GM21619 (cell line): Measurements from ENCODE around the gene OTOP2.
"Not testable (repeated sequence)": the region's sequence is repeated elsewhere in the genome, so short reads cannot be mapped to it uniquely, and the experiment has no call there.

Experiments
- ATAC-seq: cut with Tn5 transposase; IDR thresholded peaks from one replicate; pipeline ENCODE4 v1.9.1; 2021; ENCODE audit not compliant: unreplicated experiment

OTOP2 gene

DNA sequence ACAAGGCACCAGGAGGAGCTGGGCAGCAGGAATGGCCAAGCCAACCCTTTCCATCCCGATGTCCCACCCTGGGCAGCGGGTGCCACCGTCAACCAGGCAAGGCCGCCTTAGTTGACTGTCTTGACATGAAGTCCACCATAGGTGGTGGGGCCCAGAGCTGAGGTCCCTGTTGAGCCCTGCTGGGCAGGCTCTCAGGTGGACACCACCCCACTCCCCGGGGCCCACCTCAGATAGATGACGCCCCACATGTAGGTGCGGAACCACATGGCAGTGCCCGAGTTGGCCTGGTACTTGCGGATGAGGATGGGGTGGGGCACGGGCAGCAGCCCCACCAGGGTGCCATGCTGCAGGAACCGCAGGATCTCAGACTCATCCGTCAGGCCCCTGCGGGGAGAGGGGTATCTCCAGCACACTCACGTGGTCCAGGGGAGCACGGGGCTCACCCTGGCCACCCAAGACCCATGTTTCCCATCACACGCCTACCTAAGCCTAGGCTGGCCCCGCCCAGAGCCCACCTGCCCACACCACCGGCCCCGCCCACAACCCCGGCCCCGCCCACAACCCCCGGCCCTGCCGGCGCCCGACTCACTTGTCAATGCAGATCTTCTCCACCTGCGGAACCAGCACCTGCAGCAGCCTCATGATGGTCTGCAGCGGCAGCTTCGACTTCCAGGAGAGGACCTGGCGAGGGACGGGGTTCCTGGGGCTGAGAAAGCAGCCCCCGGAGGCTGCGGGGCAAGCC is 27.8 kb downstream of the OTOP2 start:
- ATAC-seq, result no peak

DNA sequence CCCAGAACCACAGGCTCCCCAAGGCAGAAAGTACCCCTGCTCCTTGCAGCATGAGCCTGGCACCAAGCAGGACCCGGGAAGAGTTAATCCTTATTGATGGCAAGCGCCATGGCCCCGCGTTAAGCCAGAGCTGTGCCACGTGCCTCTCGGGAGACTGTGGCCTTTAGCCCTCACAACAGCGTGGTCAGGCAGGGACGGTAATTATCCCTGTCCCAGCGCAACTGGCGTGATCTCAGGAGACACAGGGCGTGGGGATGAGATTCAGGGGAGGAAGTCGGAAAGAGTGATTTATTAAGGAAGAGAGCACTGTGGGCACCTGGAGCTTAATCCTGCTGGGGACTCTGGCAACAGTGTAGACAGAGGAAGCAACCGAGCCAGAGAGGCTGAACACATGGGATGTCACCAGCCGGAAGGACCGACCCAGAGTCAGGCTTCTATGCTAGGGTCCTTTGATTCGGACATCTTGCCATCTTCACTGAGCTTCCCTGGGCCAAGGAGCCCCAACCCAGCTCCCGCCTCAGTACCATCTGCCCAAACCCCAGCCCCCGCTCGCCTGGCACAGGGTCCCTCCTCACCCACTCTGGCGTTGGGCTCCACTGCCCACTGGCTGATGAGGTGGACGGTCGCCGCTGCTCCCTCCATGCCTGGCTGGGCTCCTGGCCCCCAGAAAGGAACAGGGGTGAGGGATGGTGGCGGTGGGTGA is 28.5 kb downstream of the OTOP2 start:
- ATAC-seq, result no peak

- ATAC-seq, result no peak
Observed at GRCh38 chr17:74953134-74953687, 29.1 kb downstream of the OTOP2 start.

DNA sequence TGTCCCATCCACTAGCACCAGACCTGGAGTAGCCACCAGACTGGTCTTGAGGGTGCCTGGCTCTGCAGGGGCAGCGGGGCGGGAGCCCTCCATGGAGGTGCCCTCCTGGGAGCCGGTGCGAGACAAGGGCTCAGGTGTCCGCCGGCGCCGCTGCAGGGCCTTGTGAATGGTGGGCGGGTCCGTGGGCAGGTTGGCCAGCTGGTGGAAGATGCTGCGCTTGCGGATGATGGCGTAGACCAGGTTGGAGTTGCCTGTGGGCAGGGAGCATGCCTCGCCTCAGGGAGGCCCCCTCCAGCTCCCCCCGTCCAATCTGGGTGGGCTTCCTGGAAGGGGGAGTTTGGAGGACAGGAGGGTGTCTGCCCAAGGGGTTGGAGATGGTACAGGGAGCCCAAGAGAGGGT is 30.0 kb downstream of the OTOP2 start:
- ATAC-seq, result no peak

DNA sequence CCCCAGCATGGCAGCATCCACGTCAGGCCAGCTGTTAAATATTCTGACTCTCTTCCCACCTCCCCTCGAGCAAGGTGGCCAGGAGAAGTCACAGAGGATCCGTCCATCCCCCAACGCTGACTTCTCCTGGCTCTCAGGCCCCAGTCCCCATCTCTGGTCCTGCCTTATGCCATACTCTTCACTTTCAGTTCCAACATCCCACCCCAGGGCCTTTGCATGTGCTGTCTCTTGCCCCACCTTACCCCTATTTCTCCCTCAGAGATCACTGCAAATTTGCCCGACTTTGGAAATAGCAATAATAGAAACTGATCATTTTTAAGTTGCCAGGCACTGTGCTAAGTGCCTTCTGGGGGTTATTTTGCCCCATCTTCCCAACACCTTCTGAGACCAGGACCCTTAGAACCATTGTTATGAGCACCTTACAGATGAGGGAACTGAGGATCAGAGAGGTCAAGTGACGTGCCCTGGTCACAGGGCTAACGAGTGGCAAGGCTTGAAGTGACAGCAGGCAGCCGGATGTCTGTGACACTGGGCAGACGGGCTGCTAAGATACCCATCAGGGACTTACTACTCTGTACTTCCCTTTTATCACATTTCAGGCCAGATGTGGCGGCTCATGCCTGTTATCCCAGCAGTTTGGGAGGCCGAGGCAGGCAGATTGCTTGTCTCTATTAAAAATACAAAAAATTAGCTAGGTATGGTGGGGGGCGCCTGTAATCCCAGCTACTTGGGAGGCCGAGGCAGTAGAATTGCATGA is 30.8 kb downstream of the OTOP2 start:
- no peak for ATAC-seq

DNA sequence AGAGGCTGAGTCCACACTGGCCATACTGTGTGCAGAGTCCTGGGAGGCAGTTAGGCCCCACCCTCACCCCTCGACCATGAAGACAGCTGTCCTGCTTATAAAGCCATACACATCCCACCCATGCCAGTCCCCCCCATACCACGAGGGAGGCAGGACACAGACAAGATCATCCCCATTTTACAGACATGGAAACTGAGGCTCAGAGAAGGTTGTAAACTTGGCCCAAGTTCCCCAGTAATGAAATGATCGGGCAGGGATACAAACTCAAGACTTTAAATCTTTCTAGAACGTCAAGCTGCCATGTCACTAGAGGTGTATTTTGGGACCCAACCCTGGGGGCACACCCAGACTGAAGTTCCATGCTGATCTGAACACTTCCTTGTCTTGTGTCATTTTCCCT is 32.0 kb downstream of the OTOP2 start:
- no peak for ATAC-seq

DNA sequence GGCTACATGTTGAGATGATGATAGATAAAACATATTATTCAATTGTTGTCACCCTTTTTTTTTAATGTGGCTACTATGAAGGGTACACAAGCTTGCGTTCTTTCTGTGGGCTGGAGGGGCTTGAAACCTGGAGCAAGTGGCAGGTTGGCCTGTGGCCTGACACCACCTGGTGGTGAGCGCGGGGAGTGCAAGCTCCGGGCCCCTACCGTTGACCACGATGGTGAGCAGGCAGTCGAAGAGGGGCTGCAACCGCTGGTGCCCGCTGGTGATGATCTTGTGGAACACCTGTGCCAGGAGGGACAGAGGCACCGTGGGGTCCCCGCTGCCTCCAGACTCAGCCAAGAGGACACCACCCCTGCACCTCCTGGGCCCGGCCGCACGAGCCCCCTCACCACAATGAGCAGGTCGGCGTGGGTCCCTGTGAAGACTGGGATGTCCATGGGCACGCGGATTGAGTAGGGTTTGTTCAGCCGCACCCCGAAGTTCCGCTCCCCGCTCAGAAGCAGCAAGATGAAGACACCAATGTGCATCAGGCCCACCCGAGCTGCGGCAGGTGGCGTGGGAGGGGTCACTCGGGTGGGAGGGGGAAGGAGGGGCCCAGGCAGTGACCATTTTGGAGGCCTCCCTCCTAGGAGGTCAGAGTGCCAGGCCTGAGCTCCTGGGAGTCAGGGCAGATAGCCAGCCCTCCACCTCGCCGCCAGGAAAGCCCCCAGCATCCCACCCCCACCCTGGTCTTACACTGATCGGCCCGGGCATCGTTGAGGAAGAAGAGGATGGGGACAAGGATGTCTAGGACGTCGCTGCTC is 34.1 kb downstream of the OTOP2 start:
- ATAC-seq, result no peak

- ATAC-seq, result no peak
Observed at GRCh38 chr17:74959826-74960515, 35.9 kb downstream of the OTOP2 start.

DNA sequence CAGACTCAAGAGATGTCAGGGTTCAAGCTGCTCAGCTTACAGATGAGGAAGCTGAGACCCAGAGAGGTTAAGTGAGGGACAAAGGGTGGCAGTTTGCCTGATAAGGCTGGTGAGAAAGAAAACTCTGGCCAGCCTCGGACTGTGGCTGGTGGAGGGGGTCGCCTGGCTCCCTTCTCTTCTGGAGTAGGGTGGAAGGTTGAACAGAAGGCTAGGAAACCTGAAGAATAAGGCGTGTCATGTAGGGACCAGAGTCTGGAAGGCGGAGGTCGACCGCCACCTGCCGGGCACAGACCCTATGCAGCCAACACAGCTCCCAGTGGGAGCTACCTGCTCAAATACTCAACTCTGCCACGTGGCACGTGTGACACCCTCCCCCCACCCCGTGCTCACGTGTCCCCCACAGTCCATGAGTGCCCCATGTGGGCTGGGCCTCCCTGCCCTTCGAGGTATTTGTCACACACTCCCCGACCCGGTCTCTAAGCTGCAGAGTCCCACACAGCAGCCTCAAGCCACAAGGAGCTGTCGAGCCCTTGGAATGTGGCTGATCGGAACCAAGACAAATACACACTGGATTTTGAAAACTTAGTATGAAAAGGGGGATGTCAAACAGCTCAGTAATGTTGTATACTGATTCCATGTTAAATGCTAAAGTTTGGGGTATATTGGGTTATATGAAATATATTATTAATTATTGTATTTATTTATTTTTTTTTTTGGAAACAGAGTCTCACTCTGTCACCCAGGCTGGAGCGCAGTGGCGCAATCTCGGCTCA is 36.7 kb downstream of the OTOP2 start:
- no peak for ATAC-seq

DNA sequence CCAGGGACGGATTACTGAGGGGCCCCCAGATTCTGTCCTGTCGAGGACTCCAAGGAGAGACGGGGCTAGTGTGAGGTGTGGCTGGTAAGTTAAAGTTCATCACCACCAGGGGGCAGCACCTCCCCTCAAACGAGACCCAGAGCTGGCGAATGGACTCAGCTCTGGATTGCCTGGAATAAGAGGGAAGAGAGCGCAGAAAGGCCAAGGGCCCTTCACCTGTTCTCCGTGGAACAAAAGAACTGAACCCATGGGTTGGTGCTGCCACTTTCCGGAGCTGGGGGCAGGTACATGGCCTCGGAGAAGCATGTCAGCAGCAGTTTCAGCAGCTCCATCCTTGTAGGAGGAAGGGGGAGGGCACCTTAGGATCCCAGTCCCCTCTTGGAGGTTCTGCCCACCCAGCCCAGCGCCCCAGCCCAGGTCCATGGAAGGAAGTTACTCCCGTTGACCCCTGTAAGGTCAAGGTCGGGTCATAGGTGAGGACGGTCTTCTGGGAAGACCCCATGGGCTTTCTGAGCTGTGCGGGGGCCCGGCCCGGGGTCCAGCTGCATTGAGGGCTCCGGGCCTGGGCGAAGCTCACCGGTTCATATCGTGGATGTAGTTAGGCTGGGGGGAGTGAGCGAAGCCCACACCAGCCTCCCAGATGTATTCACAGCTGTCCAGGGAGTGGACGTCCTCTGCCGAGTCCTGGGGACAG is 37.7 kb downstream of the OTOP2 start:
- no peak for ATAC-seq

GRCh38 chr17:74962622-74963394 is 38.7 kb downstream of the OTOP2 start:
- no peak for ATAC-seq

GRCh38 chr17:74963656-74964055 is 39.6 kb downstream of the OTOP2 start:
- ATAC-seq, result no peak

DNA sequence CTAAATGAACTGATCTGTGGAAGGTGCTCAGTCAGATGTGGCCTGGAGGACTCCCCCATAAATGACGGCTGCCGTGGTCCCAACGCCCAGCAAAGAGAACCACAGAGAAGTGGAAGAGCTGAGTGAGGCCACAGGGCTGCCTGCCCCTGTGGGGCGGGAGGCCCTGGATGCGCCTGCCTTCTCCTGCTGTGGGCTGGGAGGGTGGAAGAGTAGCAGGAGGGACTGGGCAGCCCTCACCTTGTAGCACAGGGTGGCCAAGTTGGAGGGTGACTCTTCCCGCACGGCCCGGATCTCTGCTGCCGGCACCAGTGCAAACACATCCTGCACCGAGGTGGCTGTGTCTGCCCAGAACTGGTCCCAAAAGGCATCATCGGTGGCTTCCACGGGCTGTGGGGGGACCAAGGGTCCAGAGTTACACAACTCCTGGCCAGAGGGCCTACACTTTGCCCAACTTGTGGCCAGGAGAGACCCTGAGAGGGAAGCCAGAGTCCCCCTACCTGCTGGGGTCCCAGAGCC is 40.2 kb downstream of the OTOP2 start:
- no peak for ATAC-seq

- no peak for ATAC-seq
Observed at GRCh38 chr17:74964988-74965622, 41.0 kb downstream of the OTOP2 start.

- ATAC-seq, result no peak
Observed at GRCh38 chr17:74968361-74968780, 44.3 kb downstream of the OTOP2 start.

- not testable (repeated sequence) for ATAC-seq
Observed at GRCh38 chr17:74969501-74969900, 45.4 kb downstream of the OTOP2 start.

GRCh38 chr17:74970395-74970794 is 46.3 kb downstream of the OTOP2 start:
- no peak for ATAC-seq
